HG02840 (cell line): Measurements from ENCODE around the gene CASKIN1.
"Not testable (repeated sequence)": the region's sequence is repeated elsewhere in the genome, so short reads cannot be mapped to it uniquely, and the experiment has no call there.

Experiments used
- ATAC-seq: cut with Tn5 transposase; IDR thresholded peaks from one replicate; pipeline ENCODE4 v1.9.1; 2021; ENCODE audit warnings: mild to moderate bottlenecking, moderate library complexity, moderate number of reproducible peaks; ENCODE audit not compliant: unreplicated experiment, low FRiP score

Gene CASKIN1, protein sequence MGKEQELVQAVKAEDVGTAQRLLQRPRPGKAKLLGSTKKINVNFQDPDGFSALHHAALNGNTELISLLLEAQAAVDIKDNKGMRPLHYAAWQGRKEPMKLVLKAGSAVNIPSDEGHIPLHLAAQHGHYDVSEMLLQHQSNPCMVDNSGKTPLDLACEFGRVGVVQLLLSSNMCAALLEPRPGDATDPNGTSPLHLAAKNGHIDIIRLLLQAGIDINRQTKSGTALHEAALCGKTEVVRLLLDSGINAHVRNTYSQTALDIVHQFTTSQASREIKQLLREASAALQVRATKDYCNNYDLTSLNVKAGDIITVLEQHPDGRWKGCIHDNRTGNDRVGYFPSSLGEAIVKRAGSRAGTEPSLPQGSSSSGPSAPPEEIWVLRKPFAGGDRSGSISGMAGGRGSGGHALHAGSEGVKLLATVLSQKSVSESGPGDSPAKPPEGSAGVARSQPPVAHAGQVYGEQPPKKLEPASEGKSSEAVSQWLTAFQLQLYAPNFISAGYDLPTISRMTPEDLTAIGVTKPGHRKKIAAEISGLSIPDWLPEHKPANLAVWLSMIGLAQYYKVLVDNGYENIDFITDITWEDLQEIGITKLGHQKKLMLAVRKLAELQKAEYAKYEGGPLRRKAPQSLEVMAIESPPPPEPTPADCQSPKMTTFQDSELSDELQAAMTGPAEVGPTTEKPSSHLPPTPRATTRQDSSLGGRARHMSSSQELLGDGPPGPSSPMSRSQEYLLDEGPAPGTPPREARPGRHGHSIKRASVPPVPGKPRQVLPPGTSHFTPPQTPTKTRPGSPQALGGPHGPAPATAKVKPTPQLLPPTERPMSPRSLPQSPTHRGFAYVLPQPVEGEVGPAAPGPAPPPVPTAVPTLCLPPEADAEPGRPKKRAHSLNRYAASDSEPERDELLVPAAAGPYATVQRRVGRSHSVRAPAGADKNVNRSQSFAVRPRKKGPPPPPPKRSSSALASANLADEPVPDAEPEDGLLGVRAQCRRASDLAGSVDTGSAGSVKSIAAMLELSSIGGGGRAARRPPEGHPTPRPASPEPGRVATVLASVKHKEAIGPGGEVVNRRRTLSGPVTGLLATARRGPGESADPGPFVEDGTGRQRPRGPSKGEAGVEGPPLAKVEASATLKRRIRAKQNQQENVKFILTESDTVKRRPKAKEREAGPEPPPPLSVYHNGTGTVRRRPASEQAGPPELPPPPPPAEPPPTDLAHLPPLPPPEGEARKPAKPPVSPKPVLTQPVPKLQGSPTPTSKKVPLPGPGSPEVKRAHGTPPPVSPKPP (N-terminal part only)

DNA sequence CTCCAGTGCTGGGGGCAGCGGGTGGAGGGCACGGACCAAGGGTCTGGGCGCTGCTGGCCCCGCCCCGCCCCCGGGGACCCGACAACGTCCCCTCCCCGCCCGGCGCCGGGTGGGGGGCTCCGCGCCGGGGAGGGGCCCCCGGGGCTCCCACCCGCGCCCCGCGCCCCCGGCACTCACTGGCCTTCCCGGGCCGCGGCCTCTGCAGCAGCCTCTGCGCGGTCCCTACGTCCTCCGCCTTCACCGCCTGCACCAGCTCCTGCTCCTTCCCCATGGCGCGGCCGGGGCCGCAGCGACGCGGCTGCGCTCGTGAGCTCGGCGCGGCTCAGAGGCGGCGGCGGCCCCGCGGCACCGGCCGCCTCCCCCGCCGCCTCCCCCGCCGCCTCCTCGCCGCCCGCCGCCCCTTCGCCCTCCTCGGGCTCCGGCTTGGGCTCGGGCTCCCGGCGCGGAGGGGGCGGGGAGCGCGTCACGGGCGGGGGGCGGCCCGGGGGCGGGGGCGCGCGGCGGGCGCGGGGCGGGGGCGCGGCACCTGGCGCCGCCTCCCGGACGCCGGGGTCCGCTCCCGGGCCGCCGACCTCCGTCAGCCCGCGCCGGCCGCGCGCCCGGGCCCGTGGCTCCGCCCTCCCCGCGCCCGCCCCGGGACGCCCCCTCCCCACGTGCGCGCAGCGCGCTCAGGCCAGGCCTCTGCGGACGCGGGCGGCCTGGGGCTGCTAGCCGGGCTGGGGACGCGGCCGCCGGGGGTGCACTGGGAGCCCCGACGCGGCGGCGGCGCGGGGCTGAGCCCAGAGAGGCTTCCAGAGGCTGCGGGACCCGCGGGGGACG, at the start of gene CASKIN1:
Gene CASKIN1 (minus strand): TSS at position 444 of the 819 bp plus-strand sequence. CDS start 173 bp downstream, at position 271.
- ATAC-seq = no peak

GRCh38 chr16:2244926-2245795, 48.8 kb upstream of the CASKIN1 start:
- ATAC-seq = no peak

GRCh38 chr16:2244301-2244700, 47.9 kb upstream of the CASKIN1 start:
- no peak for ATAC-seq

DNA sequence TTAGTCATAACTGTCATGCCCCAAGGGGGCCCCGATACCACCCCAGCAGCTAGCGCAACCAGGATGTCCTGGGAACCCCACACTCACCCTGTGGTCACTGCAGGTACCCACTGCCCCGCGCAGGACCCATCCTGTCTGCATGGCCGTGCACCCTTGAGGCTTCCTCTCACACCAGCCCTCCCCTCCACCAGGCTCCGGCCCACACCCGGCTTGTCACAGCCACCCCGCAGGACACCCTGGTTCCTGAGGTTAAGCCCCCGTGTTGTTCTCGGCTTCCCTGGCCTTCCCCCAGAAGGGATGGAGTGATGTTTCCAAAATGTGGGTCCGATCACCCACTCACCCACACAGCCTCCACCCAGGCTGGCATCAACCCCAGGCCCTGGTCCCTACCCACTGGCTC, 47.4 kb upstream of the CASKIN1 start:
- no peak for ATAC-seq

- ATAC-seq = no peak
These were observed 46.7 kb upstream of the CASKIN1 start for GRCh38 chr16:2243031-2243528.

DNA sequence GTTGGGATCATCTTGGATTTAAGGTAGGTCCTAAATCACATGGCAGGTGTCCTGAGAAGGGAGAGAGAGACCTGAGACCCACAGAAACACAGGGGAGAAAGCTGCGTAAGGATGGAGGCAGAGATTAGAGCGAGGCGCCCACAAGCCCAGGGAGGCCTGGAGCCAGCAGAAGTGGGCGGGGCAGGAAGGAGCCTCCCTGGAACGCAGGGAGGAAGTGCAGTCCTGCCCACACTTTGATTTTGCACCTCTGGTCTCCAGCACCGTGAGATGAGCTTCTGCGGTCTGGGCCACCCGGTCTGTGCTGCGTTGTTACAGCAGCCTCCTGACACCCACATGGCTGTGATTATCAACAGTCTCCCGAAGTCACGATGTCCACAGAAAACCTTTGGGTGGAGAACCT, 46.2 kb upstream of the CASKIN1 start:
- ATAC-seq = no peak

DNA sequence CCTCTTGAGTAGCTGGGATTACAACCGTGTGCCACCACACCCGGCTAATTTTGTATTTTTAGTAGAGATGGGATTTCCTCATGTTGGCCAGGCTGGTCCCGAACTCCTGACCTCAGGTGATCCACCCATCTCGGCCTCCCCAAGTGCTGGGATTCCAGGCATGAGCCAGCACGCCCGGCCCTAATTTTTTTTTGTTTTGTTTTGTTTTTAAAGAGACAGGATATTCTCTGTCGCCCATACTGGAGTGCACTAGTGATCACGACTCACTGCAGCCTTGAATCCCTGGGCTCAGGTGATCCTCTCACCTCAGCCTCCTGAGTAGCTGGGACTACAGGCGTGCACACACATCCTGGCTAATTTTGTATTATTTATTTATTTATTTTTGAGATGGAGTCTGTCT, 43.9 kb upstream of the CASKIN1 start:
- not testable (repeated sequence) for ATAC-seq

DNA sequence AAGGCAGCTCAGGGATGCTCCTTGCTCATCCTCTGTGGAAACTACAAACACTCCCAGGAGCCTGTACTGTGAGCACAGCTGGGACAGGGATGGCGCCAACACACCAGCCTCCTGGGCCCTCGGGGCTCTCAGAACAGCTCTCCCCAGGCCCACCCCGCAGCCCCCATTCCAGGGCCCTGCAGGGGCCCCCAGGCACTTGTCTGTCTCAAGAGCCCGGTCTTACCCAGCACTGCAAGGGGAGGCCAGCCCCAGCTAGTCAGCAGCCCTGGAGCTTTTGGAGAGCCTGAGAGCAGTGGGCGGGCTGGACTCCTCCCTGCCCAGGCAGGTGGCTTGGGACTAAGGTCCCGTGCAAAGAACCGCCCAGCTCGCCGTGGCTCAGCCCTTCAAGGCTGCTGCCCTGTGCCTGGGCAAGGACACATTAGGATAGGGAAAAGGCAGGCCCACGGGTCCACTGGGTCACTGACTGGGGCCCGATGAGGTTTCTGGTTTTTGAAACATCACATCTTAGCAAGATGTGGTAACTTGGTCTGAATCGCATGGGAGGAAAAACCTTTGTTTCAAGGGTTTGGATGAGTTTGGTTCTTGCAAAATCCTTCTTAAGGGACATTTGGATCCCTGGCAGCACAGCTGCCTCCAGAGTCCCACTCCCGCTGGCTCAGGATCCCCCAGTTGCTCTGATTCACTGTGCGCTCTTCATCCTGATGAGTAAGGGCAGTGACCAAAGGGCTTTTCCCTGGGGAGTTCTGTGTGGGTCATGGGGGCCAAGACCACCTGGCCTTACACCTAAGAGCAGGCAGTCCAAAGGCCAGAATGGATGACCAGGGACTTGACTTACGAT, 42.7 kb upstream of the CASKIN1 start:
- no peak for ATAC-seq

DNA sequence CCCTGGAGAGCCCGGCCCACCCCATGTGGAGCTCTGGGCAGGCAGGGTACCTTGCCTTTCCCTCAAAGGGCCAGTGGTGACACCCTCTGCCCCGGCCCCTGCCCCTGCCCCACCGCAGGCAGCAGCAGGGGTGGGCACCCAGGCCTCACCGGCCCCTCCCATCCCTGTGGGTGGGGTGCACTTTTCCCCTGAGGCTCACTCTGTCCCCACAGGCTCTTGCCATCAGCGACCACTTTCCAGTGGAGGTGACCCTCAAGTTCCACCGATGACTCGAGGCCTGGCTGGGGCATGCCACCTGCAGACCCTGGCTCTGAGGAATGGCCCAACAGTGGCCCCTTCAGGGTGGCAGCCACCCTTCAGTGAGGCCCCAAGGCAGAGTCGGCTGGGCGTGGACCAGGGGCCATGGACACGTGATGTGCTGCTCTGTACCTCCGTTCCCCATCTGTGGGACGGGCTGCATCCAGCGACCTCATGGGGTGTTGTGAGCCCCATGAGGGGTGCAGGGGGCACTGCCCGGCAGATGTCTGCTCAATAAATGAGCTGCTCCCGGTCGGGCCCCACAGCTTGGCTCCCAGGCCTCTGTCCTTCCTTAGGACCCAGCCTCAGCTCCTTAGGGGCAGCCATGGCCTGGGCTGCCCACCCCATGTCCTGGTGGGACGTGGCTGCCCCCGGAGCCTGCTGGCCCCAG, 41.9 kb upstream of the CASKIN1 start:
- ATAC-seq = no peak

DNA sequence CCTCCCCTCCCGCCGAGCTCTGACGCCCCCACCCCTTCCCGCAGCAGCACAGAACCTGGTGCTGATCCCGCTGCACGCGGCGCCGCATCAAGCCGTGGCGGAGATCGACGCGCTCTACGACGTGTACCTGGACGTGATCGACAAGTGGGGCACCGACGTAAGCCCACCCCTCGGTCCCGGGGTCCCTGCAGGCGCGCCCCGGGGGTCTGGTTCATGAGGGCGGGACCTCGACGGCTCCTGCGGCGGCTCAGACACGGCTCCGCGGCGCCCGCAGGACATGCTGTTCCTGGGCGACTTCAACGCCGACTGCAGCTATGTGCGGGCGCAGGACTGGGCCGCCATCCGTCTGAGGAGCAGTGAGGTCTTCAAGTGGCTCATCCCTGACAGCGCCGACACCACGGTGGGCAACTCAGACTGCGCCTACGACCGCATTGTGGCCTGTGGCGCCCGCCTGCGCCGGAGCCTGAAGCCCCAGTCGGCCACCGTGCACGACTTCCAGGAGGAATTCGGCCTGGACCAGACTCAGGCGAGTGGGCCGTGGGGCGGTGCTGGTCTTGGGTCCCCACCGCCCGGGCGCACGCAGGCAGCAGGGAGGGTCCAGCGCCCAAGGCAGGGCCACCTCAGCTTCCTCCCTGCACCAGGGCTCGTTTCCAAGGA, 41.2 kb upstream of the CASKIN1 start:
- no peak for ATAC-seq

GRCh38 chr16:2237102-2237482, 40.7 kb upstream of the CASKIN1 start:
- no peak for ATAC-seq

- no peak for ATAC-seq
These were observed 40.1 kb upstream of the CASKIN1 start, which contains the start of gene DNASE1L2 for GRCh38 chr16:2236337-2237101. DNASE1L2 (plus strand) TSS chr16:2236444; CDS start chr16:2236817, 373 bp downstream.

DNA sequence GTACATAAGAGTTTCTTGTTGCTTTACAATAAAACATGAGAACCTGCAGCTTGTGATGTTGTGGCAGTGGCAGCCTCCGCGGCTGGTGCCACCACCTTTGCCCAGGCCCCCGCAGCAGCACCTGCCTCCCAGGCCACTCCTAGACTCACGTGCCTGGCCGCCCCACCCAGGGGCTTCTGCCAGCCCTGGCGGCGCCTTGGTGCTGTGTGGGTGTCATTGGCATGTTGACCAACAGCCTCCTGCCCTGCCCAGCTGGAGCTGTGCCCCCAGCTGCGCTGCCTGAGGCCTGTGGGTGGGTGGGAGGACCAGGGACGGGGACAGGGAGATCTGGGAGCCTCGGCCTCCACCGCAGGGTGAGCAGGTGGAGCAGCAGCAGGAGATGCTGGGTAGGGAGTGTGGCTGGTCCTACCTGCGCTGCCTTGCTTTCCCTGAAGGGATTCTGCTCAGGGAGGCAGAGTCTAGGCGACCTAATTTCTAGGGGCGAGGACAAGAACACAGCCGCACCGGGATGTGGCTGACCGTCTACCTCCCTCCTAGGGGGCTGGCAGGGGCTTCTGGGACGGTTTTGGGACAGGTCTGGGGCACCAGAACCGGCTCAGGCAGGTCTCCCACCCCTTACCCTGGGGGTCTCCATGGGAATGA, 39.4 kb upstream of the CASKIN1 start:
- no peak for ATAC-seq

- ATAC-seq = no peak
These were observed 38.8 kb upstream of the CASKIN1 start for GRCh38 chr16:2235234-2235651.

DNA sequence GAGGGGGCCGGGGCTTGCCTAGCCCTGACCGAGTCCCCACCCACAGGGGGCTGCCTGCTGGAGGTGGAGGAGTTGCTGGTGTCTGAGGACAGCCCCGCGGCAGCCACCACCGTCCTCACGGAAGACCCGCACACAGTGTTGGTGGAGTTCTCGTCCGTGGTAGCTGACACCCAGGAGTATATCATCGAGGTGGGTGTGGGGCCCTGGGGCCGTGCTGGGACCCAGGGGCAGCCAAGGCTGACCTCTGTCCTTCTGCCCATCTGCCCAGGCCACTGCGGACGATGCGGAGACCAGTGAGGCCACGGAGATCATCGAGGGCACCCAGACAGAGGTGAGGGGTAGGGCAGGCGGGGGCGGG, 38.4 kb upstream of the CASKIN1 start:
- ATAC-seq = no peak
